DMS 273 treated with DMSO at 0.1 percent for 48 hours (cell line): ENCODE measurements around the gene TAGAP.
"Not testable (repeated sequence)": the region's sequence is repeated elsewhere in the genome, so short reads cannot be mapped to it uniquely, and the experiment has no call there.

Experiments
- DNase-seq: peaks from one replicate; lab custom pipeline; 2025; lab: John Stamatoyannopoulos, UW

The TAGAP gene

DNA sequence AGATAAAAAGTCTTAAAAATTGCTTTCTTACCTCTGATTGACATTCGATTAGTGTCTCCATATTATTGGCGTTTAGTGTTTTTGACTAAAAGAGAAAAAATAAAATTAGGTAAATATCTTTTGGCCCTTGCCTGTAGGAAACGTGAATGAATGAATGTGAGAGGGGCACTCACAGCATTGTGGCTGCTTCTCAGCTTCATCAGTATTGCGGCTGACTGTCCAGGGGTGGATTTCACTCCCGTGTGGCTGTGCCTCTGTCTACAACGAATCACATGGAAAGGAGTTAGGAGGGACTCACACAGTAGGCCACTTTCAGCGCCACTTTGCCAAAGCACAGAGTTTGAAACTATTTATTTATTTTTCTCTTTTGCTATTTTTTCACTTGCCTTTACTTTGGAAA lies 844 bp downstream of the TAGAP start:
- DNase-seq, result no peak

DNA sequence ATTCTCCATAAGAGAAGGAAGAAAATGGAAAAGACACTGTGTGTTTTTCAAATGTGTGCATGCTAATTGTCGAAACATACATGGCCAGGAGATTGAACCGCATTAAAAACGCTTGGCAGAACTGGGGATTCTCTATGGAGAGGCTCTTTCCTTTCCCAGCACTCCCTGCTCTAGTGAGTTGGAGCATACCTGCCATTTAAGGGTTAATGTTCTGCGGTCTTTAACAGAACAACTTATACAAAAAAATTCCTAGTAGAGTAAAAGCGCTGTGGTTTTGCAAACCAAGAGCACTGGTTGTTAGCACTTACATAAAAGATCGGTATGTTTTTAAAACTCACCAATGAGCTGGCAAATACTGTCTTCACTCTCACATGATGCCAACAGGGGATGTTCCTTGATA lies 1.5 kb downstream of the TAGAP start:
- DNase-seq, result no peak

GRCh38 chr6:159042826-159043181 lies 2.0 kb downstream of the TAGAP start:
- DNase-seq, result no peak

DNA sequence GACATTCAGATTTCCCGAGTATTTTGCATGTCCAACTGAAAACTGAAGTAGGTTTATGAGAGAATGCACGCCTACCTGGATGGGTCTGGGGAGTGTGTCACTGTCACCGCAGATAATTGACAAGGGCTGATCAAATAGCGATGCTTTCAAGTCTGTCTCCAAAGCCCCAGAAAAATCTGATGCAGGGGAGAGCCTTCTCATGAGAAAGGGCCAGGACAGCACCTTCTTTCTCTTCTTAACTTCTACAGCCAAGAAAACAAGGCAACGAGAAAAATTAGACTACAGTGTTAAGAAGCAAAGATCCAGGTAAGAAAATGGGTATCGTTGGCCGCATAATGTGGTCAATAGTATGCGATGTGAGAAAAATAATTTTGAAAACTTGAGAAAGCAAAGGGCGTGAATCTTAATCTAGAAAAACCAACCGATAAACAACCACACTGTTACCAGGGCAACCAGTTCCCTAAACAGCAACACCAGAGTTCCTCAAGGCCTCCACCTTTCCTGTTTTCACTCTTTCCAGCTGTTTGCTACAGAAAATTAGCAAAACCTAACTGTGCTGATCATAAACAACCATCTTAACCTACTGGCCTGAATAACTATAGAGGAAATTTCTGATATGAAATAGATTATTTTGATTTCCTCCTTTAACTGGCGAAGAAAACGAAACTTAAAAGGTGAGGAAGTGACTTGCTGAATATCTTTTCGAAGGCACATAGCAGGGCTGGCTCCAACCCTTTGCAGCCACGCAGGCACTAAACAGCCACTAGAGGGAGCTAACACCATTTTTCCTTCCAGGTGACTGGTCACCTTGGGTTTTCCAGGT lies 2.6 kb downstream of the TAGAP start:
- peak; percentile 63 for DNase-seq

DNA sequence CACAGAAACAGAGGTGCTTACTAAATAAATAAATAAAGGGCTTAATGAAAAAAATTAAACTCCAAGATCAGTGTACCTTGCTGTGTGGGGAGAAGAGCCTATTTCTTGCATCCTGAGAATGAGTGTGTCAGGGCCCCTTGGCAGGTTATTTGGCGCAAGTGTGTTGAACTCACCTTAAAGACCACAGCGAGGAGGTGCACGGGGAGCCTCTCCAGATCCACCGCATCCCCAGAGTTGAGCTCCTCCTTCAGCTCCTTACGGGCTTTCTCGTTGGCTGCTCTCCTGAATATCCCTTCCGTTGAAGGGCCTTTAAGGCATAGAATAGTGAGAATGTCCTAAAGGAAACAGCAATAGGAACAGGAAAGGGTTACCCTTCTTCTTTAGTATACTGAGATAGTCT lies 3.6 kb downstream of the TAGAP start:
- DNase-seq, result no peak

DNA sequence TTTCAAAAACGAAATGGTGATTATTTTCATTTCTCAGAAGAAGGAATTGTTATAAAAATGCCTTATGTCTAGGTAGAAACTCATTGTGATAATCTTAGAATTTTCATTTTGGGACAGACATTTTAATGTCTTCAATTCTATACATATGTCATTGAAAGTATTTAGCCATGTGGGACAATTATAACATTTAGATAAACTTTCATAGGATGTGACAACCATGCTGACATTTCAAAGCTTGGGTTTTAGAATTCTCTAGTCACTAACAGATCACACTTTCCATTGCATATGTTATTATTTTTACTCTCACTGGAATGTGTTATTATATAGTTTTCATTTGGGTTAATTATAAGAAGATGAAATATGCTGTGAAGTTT lies 4.9 kb downstream of the TAGAP start:
- DNase-seq, result no peak

DNA sequence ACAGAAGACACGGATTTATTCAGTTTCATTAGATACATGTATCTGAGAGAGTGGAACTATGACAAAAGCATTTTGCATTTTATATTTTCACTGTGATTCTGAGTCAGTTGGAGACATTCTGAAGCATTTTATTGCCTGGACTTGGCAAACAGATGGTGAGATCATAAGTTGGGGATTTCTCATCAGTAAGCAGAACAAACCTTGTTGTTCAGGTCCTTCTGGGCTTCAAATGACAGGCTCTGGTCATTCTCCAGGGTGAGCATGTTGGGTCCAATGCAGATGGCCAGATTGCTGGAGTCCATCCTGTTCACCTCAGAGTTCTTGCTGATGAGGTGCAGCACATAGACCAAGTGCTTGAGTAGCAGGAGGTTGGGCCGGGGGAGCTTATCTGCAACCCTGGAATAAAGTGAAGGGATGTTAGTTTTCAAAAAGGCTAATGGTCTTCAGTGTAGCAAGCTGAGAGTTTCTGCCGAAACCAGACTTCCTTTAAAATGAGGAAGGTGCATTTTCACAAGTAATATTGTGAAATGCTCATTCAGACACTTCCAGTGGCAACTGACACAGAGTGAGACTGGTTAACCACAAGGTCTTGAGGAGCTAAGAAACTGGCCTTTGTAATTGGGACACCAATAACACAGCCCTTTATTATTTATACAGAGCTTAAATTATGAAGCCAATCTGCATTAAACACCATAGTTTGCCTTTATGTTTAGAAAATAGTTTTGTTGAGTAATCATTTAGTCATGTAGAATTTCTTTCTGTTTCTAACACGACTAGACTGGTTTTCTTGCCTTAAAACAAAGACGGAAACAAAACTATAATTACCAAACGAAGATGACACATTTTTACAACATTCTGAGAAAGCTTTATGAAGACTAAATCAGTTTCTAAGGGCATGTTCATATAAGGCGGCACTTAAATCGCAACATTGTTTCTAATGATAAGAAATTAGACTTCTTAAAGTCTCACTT lies 5.6 kb downstream of the TAGAP start:
- no peak for DNase-seq

- DNase-seq, result not testable (repeated sequence)
Observed at GRCh38 chr6:159038318-159038717, 6.5 kb downstream of the TAGAP start.

GRCh38 chr6:159037756-159038290 lies 7.0 kb downstream of the TAGAP start:
- DNase-seq, result no peak

GRCh38 chr6:159036673-159037072 lies 8.1 kb downstream of the TAGAP start:
- no peak for DNase-seq

- DNase-seq, result no peak
Observed at GRCh38 chr6:159035891-159036290, 8.9 kb downstream of the TAGAP start.

DNA sequence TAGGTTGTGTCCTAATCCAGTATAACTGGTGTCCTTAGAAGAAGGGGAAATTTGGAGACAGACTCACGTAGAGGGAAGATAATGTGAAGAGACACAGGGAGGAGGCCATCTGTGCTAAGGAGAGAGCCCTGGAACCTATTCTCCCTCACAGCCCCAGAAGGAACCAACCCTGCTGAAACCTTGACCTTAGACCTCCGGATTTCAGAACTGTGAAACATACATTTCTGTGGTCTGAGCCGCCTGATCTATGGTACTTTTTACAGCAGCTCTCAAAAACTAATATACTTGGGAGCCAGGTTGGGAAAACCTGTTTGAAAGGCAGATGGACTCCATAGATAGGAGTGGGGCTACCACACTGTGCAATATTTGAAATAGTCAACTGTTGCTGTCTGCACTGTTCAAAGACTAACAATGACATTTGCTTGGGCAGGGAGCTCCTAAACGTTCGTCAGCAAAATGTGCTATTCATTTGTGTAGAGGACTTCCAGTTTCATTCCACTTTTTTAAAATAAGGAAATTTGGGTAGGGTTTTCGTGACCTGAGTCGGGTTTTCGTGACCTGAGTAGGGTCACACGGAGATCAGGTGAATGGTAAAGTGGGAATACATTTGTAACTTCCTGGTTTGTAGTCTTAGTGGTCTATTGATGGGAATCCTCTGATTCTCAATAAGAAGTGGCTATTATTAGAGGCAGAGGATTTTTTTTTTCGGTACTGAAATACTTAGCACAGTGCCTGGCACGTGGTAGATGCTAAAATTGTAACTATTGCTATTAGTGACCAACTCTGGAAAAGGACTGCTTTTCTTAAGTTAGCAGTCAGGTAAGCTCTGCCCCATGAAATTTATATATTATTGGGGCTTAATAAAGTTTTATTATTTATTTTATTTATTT lies 11.4 kb downstream of the TAGAP start:
- DNase-seq, result no peak

- no peak for DNase-seq
Observed at GRCh38 chr6:159031846-159032245, 12.9 kb downstream of the TAGAP start.

DNA sequence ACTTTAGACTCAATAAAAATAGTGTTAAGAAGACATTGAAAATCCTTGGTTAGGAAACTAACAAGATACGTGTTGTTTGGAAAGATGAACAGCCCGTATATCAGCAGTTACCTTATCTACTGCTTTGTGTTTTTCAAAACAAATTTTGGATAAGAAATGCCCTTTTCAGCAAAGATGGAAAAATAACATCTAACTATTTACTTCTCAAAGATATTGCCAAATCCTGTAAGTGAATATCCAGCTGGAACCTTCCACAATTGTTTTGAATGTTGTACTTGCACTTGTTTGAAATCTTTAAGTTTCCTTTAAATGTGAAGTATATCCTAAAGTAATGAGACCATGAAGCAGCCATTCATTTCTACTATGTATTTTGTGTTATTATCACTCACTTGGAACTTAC lies 14.6 kb downstream of the TAGAP start:
- no peak for DNase-seq

- not testable (repeated sequence) for DNase-seq
Observed at GRCh38 chr6:159025224-159025623, 19.6 kb downstream of the TAGAP start.

DNA sequence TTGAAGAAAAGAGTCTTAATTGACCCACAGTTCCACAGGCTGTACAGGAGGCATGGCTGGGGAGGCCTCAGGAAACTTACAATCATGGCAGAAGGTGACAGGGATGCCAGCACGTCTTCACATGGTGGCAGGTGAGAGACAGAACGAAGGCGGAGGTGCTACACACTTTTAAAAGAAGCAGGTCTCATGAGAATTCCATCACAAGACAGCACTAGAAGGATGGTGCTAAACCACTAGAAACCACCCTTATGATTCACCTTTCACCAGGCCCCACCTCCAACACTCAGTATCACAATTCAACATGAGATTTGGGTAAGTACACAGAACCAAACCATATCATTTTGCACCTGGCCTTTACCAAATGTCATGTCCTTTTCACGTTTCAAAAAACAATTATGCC lies 20.9 kb downstream of the TAGAP start:
- DNase-seq, result no peak

DNA sequence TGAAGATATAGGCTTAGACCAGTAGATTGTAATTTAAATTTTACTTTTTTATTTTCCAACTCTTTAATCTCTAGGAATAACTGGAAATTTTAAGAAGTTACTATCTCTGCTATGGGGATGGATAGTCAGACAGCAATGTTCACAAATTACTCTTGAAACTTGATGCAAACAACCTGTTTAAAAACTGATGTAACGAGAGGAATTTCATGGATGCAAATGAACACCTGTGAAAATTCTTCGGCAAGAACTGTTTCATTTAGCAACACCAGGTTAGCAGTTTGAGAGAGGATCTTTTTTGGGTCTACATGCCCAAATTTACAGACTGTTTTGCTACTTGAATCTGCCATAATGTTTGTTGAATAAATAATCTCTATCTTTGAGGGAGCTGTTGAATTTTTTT lies 24.8 kb downstream of the TAGAP start:
- no peak for DNase-seq

- DNase-seq, result no peak
Observed at GRCh38 chr6:159017757-159018559, 26.8 kb downstream of the TAGAP start.

- DNase-seq, result no peak
Observed at GRCh38 chr6:159014406-159014805, 30.4 kb downstream of the TAGAP start.

DNA sequence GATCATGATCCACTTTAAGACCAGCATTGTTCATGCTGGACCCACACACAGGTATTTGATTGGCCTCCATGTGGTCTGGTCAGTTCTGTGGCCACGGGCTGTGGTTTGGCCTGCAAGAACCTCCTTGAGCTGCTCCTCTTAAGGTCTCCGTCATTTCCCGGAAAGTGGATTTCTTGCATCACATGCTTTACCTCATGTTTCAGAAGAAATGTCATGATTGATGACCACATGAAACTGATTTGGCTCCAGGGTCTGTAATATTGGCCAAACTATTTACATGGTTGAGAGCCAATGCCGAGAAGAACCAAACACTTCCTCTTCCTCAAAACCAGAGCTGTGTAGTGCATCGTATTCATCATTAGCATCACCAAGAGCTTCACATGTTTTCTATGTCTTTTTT lies 31.6 kb downstream of the TAGAP start:
- DNase-seq, result no peak

DNA sequence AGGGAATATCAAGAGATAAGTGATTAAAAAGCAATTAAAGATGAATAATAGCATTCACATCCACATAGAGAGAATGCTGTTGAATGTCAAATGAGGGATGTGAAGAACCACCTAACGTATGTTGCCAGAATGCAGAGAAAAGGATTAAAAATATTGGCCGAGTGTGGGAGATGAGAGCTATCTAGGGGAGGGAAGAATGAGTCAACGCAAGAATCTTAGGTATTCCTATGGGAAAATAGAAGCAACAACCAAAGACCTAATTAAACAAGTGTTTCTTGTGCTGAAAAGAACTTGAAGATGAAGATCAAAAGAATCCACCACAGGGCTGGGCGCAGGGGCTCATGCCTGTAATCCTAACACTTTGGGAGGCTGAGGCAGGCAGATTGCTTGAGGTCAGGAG lies 32.6 kb downstream of the TAGAP start:
- no peak for DNase-seq
